Esophagus squamous epithelium (tissue), 4 donors: Measurements from ENCODE around the gene GDPD5.

Experiments
- CTCF ChIP-seq, 6 experiments: fragments of 450-650 bp in 4 of 6; fragments of 200-600 bp in 2 of 6; sonication (generic) in 2 of 6; IDR thresholded peaks; one replicate each; pipeline ENCODE4 v1.5.1; 2016 to 2019; ENCODE audit warnings: antibody characterized with exemption in 6 of 6, mild to moderate bottlenecking in 4 of 6, moderate library complexity in 4 of 6
- POLR2A ChIP-seq, 4 donors: fragments of 450-650 bp; IDR thresholded peaks; one replicate each; pipeline ENCODE4 v1.6.1; 2017; ENCODE audit warnings: antibody characterized with exemption in 4 of 4, mild to moderate bottlenecking in 4 of 4, moderate library complexity in 3 of 4

- TF ChIP-seq CTCF (IDR thresholded peaks at IDR 0.05) (no peak), POLR2A (IDR thresholded peaks at IDR 0.05) (no peak)
Observed at GRCh38 chr11:75516886-75517285, 8.9 kb downstream of the GDPD5 start.
